HG03066 (cell line): Measurements from ENCODE around the gene CIAO2A.
"Not testable (repeated sequence)": the region's sequence is repeated elsewhere in the genome, so short reads cannot be mapped to it uniquely, and the experiment has no call there.

Experiments used
- ATAC-seq: cut with Tn5 transposase; IDR thresholded peaks from one replicate; pipeline ENCODE4 v1.9.1; 2021; ENCODE audit warnings: low read depth; ENCODE audit not compliant: unreplicated experiment

Gene CIAO2A

DNA sequence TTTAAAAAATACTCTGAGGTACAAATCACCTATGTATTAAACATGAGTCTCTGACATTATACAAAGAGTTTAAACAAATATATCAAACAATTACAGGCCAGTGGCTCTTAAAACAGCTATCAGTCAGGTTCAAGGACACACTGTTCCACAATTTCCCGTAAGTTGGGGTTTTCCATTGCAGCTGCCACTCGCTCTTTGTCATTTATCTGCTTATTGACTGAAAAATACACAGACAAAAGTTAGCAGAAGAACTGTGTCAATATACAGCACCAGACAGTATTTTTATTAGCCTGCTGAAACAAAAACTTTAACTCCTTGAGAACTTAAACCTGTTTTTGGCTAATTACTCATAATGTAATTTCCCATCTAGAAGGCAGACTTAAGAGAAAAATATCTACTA, 20.8 kb downstream of the CIAO2A start:
- ATAC-seq: no peak

DNA sequence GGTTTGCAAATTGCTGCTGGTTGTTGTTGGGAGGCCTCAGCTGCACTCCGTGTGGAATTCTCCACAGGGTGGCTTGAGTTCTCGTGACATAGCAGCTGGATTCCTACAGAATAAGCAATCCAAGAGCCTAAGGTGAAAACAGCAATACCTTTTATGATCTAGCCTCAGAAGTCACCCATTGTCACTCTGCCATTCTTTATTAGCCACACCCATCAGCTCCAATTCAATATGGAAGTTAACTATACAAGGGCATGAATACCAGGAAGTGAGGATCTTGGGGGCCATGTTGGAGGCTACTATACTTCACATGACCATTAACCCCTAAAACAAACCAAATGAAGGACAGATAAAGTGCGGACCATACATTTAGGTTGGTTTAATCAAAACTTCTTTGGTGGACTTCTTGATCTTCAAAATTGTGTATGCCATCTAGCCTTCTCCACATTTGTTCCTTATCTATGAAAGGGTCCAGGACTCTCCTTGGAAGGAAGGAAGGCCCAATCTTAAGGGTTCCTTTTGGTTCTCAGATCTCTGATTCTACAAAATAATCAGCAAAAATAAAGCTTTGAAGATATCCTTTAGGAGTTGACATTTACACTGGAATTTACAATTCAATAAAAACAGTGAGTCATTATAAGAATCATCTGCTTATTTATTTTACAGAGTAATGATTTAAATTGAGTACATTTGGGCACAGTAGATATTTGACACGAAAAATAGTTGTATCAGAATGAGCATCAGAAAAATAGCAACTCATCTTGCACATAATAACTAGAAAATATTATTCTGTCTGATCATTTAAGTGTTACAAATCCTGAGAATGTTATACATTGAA, 21.5 kb downstream of the CIAO2A start:
- no peak for ATAC-seq

DNA sequence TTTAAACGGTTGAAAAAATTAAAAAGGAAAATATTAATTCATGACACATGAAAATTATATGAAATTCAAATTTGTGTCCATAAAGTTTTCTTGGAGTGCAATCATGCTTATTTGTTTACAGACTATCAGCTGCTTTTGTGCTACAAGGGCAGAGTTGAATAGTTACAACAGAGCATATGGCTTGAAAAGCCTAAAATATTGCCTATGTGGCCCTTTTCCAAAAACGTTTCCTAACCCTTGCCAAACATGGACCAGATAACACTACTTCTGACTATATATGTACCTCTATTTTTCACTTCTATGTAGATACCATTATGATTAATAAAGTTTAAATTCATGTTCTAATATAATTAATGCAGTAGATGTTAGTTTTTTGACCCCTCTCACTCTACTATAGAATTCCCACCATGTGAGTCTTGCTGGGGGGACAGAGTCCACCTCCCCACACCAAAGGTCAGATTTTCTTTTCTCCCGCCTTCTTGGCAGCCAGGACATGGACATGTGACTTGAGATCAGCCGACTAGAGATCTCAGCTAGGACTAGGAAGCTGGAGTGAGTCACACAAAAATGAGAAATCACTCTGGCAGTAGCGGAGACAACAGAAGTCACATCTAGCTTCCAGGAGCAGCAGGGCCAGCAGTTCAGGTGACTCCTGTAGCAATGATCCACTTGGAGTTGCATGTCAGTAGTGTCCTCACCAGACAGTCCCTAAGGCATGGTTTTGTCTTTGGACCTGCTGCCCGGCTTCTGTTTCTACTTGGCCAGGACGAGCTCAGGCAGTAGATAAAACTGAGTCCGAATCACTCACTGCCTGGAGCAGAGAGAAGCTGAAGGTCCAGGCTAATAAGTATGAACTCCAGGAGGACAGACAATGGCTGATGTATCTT, 22.4 kb downstream of the CIAO2A start:
- no peak for ATAC-seq

DNA sequence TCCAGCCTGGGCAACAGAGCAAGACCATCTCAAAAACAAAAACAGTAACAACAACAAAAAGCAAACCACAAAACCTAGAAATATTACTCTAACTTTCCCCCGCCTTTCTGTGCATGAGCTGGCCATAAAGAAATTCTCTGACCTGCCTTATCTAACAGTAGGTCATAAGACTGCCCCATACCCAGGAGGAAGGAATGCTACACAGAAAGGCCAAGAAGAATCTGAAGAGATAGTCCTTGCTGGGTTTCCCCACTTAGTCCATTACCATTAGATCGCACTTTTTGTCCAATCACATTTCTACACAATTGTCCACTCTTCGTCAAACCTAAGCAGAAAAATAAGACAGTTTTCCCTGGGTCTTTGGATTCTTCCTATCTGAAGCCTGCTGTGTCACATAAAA, 23.5 kb downstream of the CIAO2A start:
- ATAC-seq: no peak

DNA sequence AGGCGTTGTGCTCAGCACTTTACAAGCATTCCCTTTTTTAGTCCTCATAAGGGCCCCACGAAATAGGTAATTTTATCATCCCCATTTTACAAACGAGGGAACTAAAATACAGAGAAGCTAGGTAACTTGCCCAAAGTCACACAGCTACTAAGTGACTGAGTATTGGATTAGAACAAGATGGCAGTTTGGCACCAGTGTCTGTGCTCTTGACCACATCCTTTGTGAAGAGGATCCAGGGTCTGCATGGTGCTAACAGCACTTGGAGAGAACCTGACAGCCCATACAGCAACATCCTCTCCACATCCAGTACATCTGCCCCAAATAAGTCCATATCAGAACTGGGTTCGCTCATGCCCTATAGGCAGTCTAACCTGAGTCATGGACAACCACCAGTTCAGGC, 25.5 kb downstream of the CIAO2A start:
- ATAC-seq: no peak

DNA sequence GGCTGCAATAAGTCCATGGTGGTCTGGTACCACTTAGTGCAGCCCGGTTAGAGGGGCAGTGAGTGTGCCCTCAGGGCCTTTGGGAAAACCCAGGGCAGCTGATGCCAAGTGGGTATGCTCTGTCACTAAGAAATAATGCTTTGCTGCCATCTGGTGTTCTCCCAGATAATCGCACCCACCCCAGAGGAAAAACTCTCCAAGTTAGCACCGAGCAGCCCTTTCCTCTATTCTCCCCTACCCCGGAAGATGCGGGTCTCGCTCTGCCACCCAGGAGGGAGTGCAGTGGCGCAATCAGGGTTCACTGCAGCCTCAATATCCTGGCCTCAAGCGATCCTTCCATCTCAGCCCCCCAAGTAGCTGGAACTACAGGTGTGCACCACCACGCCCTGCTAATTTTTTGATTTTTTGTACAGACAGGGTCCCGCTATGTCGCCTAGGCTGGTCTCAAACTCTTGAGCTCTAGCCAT, 26.0 kb downstream of the CIAO2A start:
- no peak for ATAC-seq

DNA sequence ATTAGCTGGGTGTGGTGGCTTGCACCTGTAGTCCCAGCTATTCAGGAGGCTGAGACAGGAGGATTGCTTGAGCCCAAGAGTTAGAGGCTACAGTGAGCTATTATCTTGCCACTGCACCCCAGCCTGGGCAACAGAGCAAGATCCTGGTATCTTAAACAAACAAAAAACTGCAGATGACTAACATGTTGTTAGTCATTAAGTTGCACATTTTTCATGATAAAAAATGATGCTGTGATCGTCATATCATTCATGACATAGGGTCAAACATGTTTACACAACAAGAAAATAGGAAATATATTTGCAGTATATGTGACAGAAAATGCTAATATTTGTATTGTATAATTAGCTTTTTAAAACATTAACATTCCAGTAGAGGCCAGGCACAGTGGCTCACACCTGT, 27.2 kb downstream of the CIAO2A start:
- ATAC-seq: no peak

DNA sequence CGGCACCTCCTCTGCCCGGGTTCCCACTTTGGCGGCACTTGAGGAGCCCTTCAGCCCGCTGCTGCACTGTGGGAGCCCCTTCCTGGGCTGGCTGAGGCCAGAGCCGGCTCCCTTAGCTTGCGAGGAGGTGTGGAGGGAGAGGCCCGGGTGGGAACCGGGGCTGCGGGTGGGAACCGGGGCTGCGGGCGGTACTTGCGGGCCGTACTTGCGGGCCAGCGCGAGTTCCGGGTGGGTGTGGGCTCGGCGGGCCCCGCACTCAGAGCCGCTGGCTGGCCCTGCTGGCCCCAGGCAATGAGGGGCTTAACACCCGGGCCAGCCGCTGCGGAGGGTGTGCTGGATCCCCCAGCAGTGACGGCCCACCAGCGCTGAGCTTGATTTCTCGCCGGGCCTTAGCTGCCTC, 32.9 kb downstream of the CIAO2A start:
- ATAC-seq: no peak

DNA sequence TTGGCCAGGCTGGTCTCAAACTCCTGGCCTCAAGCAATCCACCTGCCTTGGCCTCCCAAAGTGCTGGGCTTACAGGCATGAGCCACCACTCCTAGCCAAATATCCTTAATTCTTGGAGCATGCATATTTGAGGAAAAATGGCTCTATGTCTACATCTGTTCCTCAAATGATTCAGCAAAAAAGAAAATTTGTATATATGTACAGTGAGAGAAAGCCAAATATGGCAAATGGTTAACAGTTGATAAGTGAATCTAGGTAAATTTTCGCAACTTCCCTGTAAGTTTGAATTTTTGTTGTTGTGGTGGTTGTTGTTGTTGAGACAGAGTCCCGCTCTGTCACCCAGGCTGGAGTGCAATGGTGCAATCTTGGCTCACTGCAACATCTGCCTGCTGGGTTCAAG, 34.5 kb downstream of the CIAO2A start:
- ATAC-seq: not testable (repeated sequence)

DNA sequence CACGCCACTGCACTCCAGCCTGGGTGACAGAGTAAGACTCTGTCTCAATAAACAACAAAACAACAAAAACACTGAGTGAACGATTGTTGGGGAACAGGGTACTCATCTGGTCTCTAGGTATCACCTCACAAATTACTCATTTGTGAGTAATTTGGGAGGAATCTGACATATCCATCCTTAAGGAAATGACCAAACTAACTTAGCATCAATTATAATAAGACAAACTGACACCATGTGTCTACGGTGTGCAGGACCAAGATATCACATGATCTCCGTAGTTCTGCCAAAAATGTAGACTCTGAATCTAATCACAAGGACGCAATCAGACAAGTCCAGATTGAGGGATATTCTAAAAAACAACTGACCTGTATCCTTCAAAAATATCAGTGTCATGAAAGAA, 35.4 kb downstream of the CIAO2A start:
- ATAC-seq: no peak

DNA sequence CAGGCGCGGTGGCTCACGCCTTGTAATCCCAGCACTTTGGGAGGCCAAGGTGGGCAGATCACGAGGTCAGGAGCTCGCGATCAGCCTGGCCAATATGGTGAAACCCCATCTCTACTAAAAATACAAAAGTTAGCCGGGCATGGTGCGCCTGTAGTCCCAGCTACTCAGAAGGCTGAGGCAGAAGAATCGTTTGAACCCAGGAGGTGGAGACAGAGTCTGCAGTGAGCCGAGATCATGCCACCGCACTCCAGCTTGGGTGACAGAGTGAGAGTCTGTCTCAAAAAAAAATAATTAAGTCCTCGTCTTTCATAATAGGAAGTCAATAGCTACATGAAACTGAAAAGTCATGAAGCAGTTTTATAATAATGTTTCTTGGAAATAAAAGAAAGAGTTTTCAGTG, 40.0 kb downstream of the CIAO2A start:
- ATAC-seq: not testable (repeated sequence)

DNA sequence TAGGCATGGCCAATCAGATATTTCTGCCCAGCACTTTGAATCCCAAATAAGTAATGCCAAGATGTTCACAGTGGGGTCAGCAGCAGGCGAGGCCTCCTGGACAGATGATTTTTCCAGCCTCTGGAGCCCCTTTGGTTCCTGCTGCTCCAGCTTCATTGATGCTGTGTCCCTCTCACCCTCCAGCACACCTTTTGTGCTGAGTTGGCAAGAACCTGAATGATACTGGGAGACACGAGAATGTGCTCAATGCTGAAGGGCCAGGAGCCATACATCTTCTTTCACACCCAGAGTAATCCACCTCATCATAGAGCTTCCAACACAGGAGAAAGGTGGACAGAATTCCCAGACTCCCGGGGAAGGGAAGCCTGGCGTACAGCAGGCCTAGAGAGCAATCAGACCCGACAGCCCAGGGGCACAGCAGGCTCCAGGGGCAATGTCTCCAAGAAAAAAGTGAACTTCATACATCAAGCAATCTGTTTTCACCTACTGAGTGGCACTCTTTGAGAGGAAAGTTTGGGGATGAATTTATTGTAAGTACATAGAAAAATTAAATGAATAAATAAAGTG, 40.6 kb downstream of the CIAO2A start:
- no peak for ATAC-seq

DNA sequence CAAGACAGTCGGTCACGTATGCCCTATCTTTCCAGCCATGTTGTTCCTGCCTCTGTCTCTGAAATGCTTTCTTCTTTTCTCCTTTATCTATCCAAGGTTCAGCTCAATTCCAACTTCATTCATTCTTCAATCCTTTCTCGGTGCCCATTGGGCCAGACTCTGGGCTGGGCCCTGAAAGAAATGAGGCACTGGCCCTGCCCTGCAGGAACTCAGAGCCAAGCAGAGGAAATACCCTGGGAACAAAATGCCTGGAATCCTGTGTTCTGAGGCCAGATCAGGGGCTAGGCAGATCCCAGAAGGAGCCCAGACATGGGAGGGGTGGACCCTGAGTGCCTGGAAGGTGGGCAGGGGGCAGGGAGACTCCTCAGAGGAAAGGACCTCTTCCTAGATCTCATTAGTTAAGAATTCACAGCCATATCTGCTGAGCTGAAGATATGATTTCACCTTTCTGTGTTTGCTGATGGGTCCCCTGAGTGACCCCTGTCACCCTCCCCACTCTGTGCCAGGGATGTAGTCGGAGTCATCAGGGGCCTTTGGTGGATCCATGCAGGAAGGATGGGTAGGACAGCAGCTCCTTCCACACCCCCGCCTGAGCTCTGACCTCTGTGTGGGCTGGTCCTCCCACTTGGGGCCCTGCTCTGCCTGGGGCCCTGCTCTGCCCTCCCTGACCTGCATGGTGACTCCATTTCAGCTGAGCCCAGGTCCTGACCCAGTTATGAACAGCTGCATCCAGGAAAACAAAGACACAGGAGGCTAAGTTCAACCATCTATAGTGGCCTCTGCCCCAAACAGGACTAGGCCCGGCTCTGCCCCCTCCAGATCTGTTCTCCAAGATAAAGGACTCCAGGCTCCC, 42.0 kb downstream of the CIAO2A start:
- no peak for ATAC-seq

DNA sequence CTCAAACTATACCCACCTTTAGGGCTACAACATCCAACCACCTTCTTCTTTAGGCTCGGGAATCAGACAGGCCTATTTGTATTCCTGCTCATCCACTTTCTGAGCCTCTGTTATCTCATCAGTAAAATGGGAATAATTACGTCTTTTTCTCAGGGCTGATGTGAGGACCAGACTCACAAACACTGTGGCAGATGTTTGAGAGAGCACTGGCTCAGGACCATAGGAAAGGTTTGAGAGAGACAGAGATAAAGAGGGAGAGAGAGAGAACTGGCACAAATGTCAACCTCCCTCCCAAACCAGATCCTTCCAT, 42.6 kb downstream of the CIAO2A start:
- no peak for ATAC-seq

DNA sequence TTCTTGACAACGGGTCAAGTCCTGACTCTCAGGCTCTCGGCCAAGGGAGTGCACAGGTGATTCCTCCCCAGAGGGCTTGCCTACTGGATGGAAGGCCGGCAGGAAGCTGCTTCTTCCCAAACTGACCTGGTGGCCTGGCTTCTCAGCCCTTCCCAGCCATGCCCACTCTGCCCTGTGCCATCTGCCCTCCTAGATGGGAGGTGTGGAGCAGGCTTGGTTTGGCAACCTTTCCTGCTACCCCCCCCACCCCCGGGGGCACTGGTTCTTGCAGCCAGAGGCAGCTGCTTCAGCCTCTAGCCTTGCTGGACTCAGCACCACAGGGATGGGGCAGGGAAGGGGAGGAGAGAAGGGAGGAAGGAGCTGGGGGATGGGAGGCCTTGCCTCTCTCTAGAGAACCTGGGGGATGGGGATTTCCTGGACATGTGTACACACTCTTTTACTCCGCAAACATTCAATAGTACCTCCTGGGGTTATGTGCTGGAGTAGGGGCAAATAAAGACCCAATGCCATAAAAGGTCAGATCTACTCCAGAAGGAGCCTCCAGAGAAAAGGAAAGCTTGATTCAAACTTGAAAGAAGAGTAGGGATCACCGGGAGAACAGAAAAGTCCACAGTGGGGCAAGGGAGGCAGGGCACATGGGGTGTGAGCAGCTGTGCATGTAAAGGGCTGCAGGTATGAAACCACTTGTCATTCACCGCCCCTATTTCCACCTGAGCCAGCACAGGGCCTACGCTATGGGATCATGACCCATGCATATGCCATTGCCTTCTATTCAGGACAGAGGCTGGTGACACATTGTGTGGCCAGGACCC, 43.2 kb downstream of the CIAO2A start:
- no peak for ATAC-seq

DNA sequence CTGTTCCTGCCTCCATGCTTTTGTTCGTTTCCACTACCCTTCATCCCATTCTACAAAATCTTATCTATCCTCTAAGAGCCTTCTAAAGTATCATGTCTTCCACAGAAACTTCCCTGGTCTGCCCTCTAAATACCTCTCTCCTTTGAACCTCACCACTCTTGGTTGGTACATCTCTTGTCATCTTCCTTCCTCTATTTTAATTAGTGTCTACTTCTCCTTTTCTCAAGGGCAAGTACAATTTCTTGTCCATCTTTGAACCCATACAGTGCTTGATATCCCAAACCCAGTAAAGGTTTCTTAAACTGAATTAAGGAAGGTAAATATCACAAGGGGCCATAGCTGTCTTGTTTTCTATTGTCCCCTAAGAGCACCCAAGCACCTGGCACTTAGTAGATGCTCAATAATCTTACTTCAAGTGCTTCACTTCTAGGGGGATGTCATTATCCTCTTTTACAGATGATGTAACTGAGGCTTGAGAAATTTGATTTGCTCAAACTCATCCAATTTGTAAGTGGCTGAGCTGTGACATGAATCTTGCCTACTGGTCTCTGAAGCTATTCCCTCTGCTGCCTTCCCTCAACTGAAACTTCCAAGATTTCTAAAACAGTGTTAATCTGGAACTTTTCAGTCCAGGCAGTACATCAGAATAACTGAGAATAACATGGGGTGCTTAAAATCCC, 44.7 kb downstream of the CIAO2A start:
- no peak for ATAC-seq

DNA sequence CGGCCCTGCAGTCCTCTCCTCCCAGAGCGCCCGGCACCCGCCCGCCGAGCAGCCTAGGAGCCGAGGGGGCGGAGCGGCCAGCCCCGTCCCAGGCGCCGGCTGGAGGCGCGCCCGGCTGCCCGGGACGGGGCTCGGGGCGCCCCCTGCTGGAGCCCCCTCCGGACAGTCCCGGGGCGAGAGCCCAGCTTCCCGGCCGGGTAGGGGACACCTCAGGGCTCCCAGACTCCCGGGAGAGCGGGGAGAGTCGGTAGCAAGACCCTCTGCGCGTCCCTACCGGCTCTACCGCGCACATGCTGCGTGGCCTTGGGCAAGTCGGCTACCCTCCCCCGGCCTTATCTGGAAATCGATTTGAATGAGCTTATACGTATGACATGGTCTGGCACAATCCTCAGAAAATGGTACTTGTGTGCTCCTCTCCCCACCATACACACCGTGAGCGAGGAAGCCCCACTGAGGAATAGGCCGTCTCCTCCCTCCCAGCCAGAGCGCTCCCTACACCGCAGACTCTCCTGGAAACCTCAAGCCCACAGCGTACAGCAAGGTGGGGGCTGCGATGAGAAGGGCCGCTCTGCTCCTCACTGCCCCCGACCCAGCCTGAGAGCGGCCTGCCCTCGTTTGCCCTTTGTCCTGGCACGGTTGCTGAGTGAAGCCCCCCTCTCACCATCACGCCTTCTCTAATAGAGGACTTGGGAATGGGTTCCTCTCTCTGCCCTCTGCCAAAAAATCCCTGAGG, 47.1 kb downstream of the CIAO2A start, which contains the start of gene DAPK2:
Gene DAPK2 (minus strand): TSS at position 65 of the 733 bp plus-strand sequence. CDS start 6,224 bp downstream, outside the sequence.
- peak; percentile 41 for ATAC-seq

DNA sequence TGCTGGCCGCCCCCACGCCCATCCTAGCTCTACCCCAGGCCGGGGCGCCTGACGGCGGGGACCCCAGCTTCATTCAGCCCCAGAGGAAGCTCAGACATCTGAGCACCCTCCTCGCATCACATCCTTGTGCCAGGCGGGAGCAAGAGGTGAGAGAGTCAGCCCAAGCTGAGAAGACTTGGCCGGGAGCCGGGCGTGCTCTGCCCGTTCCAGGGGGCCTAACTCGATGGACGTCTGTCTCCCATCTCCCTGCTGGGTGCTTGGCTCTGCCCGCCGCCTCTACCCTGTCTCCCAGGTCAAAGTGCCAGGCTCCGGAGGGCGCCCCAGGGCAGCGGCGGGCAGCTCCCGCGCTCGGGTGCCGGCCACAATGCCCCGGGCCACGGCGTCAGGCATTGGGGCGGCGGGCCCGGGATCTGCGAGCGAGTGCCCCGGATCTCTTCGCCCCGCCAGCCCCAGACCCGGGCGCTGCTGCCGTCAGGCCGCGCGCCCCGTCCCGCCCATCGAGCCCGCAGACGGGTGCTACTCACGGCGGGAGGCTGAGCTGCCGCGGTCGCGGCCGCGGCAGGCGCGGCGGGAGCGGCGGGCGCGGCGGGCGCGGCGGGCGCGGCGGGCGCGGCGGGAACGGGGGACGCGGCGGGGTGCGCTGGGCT, 47.7 kb downstream of the CIAO2A start:
- no peak for ATAC-seq
